Mesothelial cell of epicardium (in vitro differentiated cells): Measurements from ENCODE around the gene HOXA4. TPM values are rescaled to one million over a fixed set of nuclear protein-coding genes. Genes with fewer than 3 reads are reported as not detected.

Experiments
- DNase-seq, 2 experiments: peaks; one replicate each; pipeline ENCODE4 v3.0.0; 2021; ENCODE audit warnings: low spot score in 2 of 2; ENCODE audit not compliant: unreplicated experiment in 2 of 2
- H3K27ac Mint-ChIP-seq: 2 replicates; pipeline ENCODE4 v1.8.0; 2021; ENCODE audit warnings: mixed read lengths
- H3K27me3 Mint-ChIP-seq: 2 replicates; pipeline ENCODE4 v1.8.0; 2021; ENCODE audit warnings: low read depth, mixed read lengths
- H3K36me3 Mint-ChIP-seq: 2 replicates; pipeline ENCODE4 v1.8.0; 2021; ENCODE audit warnings: mixed read lengths
- H3K4me1 Mint-ChIP-seq: 2 replicates; pipeline ENCODE4 v1.8.0; 2021; ENCODE audit warnings: mixed read lengths
- H3K4me3 Mint-ChIP-seq: 2 replicates; pipeline ENCODE4 v1.8.0; 2021; ENCODE audit warnings: mild to moderate bottlenecking, moderate library complexity, mixed read lengths
- H3K9me3 Mint-ChIP-seq: 2 replicates; pipeline ENCODE4 v1.8.0; 2021; ENCODE audit warnings: mixed read lengths
- microRNA-seq: library from miRNA; unstranded; fragments of <30 nt; microRNA quantifications from one replicate; pipeline ENCODE4 v1.2.0, GENCODE V29; 2021; ENCODE audit warnings: inconsistent platforms, mixed read lengths
- total RNA-seq: library from RNA; stranded (reverse); gene quantifications from 3 replicates; pipeline ENCODE4 v1.2.1, GENCODE V29; 2021
- TF ChIP-seq, protein P1 (sequence below): fragments of 200-600 bp; sonication (generic); IDR thresholded peaks from one replicate; pipeline ENCODE4 v1.5.0; 2021; ENCODE audit warnings: antibody characterized with exemption; ENCODE audit not compliant: unreplicated experiment

Gene HOXA4
- total RNA-seq, 1 donor from 2014 or later, result 55.9 TPM

DNA sequence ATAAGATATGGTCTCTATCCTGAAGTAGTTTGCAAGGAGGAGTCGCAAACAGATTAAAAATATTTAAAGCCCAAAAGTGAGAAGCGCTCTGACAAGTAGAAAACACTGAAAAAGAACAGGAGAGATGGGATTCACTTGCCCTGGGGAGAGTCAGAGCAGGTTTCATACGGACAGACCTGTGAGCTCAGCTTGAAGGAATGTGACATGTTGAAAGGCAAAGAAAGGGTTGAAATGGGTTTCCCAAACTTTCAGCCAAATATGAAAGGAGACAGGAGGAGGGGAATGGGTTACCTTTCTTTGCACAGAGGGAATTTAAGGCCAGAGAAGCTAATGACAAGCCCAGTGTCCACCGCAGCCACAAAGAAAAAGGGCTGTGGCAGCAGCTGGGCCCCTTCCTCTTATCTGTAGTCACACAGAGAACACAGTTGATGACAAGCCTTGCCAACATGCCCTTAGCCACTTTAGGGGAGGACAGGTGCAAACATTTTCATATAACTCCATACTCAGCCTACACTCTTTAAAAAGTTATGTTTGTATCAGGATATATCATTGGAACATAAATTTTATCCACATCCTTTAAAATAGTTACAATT is 49.6 kb downstream of the HOXA4 start:
- peaks cover 35% of the 10 kb centered on the region for H3K4me1 Mint-ChIP-seq
- H3K36me3 Mint-ChIP-seq, result no peaks in the 10 kb centered on the region
- H3K9me3 Mint-ChIP-seq, result peaks cover 5% of the 10 kb centered on the region
- no peak overlapping the region for H3K4me3 Mint-ChIP-seq
- TF ChIP-seq, protein P1, sequence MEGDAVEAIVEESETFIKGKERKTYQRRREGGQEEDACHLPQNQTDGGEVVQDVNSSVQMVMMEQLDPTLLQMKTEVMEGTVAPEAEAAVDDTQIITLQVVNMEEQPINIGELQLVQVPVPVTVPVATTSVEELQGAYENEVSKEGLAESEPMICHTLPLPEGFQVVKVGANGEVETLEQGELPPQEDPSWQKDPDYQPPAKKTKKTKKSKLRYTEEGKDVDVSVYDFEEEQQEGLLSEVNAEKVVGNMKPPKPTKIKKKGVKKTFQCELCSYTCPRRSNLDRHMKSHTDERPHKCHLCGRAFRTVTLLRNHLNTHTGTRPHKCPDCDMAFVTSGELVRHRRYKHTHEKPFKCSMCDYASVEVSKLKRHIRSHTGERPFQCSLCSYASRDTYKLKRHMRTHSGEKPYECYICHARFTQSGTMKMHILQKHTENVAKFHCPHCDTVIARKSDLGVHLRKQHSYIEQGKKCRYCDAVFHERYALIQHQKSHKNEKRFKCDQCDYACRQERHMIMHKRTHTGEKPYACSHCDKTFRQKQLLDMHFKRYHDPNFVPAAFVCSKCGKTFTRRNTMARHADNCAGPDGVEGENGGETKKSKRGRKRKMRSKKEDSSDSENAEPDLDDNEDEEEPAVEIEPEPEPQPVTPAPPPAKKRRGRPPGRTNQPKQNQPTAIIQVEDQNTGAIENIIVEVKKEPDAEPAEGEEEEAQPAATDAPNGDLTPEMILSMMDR, result no peak
- peak overlapping the region; percentile 97 for H3K27ac Mint-ChIP-seq
- DNase-seq, result no peak
- H3K27me3 Mint-ChIP-seq, result no peaks in the 10 kb centered on the region

DNA sequence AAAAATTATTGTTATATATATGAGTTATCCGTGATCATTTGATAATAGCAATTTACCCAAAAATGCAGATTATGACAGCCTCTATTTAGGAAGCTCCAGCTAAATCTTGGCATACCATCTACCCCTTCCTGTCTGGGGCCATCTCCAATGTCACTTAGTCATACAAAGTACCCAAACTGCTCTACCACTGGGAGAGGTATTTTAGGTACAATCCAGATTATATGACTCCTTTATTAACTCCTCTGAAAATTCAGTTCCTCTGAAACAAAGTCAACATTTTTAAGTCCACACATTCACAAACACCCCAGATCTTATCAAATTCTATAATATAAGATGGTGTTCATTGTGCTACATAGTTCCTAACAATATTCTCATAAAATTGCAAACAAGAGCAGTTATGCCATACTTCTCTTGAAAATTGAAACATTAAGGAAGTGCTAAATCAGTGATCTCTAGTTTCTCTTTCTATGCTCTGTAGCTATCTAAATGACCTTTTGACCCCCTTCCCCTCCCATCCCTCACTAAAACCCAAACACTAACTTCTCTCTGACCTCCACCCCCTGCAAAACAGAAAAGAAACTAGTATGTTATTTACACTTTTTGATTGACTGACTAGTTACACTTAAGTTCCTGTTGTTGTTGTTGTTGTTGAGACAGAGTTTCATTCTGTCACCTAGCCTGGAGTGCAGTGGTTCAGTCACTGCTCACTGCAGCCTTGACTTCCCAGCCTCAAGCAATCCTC is 51.2 kb downstream of the HOXA4 start:
- Mint-ChIP-seq H3K27me3 (no peaks in the 10 kb centered on the region), H3K9me3 (peaks cover 8% of the 10 kb centered on the region), H3K4me3 (no peak overlapping the region), H3K36me3 (no peaks in the 10 kb centered on the region), H3K4me1 (peaks cover 34% of the 10 kb centered on the region), H3K27ac (peak overlapping the region; percentile 40)
- TF ChIP-seq, protein P1, result no peak
- DNase-seq, result no peak

DNA sequence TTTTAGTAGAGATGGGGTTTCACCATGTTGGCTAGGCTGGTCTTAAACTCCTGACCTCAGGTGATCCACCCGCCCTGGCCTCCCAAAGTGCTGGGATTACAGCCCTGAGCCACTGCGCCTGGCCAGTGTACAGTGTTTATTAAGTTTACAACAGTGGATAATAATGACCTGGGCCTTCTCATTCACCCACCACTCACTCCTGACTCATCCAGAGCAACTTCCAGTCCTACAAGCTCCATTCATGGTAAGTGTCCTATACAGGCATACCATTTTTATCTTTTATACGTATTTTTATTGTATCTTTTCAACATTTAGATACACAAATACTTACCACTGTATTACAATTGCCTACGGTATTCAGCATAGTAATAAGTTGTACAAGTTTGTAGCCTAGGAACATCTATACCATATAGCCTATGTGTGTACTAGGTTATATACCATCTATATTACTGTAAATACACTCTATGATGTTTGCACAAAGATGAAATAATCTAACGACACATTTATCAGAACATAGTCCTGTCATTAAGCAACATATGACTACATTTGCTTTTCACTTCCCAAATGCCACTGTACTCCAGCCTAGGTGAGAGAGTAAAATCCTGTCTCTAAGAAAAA is 51.8 kb downstream of the HOXA4 start:
- H3K27me3 Mint-ChIP-seq, result no peaks in the 10 kb centered on the region
- H3K9me3 Mint-ChIP-seq, result peaks cover 8% of the 10 kb centered on the region
- no peak overlapping the region for H3K27ac Mint-ChIP-seq
- DNase-seq, result no peak
- TF ChIP-seq, protein P1, result no peak
- H3K36me3 Mint-ChIP-seq, result no peaks in the 10 kb centered on the region
- peaks cover 34% of the 10 kb centered on the region for H3K4me1 Mint-ChIP-seq
- no peak overlapping the region for H3K4me3 Mint-ChIP-seq

Small RNA genes within 50 kb of the gene (microRNA-seq; reads per million reads assigned to microRNA genes)
- gene MIR196B, result 5,924 reads per million, percentile 93 among the genes with 10 or more reads in this experiment

Other genes with a start within 250 kb of the HOXA4 start
- 13.7 to 14.6 TPM (median 14.0 TPM) in 3 replicates for gene HOXA1, start 34.8 kb downstream of the HOXA4 start, total RNA-seq
- 30.3 to 33.9 TPM (median 30.8 TPM) in 3 replicates for gene HOXA2, start 28.1 kb downstream of the HOXA4 start, total RNA-seq
- 128 to 133 TPM (median 133 TPM) in 3 replicates for gene HOXA5, start 12.9 kb upstream of the HOXA4 start, total RNA-seq
- 43.7 to 45.6 TPM (median 44.4 TPM) in 3 replicates for gene HOXA6, start 17.0 kb upstream of the HOXA4 start, total RNA-seq
- 197 to 209 TPM (median 201 TPM) in 3 replicates for gene HOXA3, start 21.8 kb upstream of the HOXA4 start, total RNA-seq
- 17.4 to 18.9 TPM (median 17.9 TPM) in 3 replicates for gene HOXA7, start 25.9 kb upstream of the HOXA4 start, total RNA-seq
- gene HOXA9, start 34.8 kb upstream of the HOXA4 start, total RNA-seq, result 10.8 to 14.5 TPM (median 13.2 TPM) in 3 replicates
- gene HOXA10, start 43.6 kb upstream of the HOXA4 start, total RNA-seq, result 13.1 to 14.4 TPM (median 13.8 TPM) in 3 replicates
- 3.3 to 4.2 TPM (median 3.9 TPM) in 3 replicates for gene HOXA11, start 54.5 kb upstream of the HOXA4 start, total RNA-seq
- 6.9 to 7.7 TPM (median 7.5 TPM) in 3 replicates for gene HOXA13, start 69.3 kb upstream of the HOXA4 start, total RNA-seq
- gene EVX1, start 112.0 kb upstream of the HOXA4 start, total RNA-seq, result 1.4 to 2.1 TPM (median 1.8 TPM) in 3 replicates